Measurements from ENCODE around the gene GAS2L1. TPM values are rescaled to one million over a fixed set of nuclear protein-coding genes. Genes with fewer than 3 reads are reported as not detected.

GAS2L1 gene
- total RNA-seq, 1 donor from 2014 or later: not detected

DNA sequence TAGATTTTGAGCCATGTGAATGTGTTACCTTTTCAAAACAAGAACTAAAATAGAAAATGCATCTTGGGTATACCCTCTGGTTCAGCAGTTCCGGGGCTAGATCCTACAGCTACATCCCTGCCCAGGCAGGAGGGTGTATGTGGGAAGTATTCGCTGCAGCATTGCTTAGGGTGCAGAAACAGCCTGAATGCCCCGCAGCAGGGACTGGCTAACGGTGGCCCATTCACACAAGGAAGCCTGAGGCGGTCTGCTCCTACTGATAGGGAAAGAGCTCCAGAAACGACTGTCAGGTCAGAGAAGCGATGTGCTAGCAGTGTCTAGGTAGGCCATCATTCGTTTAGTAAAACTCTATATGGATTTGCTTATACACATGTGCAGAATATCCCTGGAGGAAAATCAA, 18.9 kb downstream of the GAS2L1 start:
- no peak overlapping the region for H3K27ac Mint-ChIP-seq
- ChIA-PET POLR2A (no interaction called here), CTCF (no interaction called here)
- H3K27me3 Mint-ChIP-seq: no peaks in the 10 kb centered on the region
- H3K4me3 Mint-ChIP-seq: no peak overlapping the region
- intact Hi-C loops (cut with micrococcal nuclease): no loop called here
- no peak for DNase-seq
- no peaks in the 10 kb centered on the region for H3K9me3 Mint-ChIP-seq
- ATAC-seq (ENCODE audit: low read depth): no peak
- TF ChIP-seq, protein P1, sequence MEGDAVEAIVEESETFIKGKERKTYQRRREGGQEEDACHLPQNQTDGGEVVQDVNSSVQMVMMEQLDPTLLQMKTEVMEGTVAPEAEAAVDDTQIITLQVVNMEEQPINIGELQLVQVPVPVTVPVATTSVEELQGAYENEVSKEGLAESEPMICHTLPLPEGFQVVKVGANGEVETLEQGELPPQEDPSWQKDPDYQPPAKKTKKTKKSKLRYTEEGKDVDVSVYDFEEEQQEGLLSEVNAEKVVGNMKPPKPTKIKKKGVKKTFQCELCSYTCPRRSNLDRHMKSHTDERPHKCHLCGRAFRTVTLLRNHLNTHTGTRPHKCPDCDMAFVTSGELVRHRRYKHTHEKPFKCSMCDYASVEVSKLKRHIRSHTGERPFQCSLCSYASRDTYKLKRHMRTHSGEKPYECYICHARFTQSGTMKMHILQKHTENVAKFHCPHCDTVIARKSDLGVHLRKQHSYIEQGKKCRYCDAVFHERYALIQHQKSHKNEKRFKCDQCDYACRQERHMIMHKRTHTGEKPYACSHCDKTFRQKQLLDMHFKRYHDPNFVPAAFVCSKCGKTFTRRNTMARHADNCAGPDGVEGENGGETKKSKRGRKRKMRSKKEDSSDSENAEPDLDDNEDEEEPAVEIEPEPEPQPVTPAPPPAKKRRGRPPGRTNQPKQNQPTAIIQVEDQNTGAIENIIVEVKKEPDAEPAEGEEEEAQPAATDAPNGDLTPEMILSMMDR (IDR thresholded peaks at IDR 0.05): no peak
- H3K36me3 Mint-ChIP-seq (ENCODE audit: low read depth): peaks cover 33% of the 10 kb centered on the region
- no peaks in the 10 kb centered on the region for H3K4me1 Mint-ChIP-seq

GRCh38 chr22:29325785-29326315, 19.4 kb downstream of the GAS2L1 start:
- DNase-seq: no peak
- TF ChIP-seq, protein P1 (IDR thresholded peaks at IDR 0.05): no peak
- POLR2A ChIA-PET: no interaction called here
- intact Hi-C loops (cut with micrococcal nuclease): no loop called here
- no peaks in the 10 kb centered on the region for H3K9me3 Mint-ChIP-seq
- H3K4me3 Mint-ChIP-seq: no peak overlapping the region
- peaks cover 37% of the 10 kb centered on the region for H3K36me3 Mint-ChIP-seq (ENCODE audit: low read depth)
- H3K27me3 Mint-ChIP-seq: no peaks in the 10 kb centered on the region
- H3K4me1 Mint-ChIP-seq: no peaks in the 10 kb centered on the region
- CTCF ChIA-PET: no interaction called here
- ATAC-seq (ENCODE audit: low read depth): no peak
- no peak overlapping the region for H3K27ac Mint-ChIP-seq

DNA sequence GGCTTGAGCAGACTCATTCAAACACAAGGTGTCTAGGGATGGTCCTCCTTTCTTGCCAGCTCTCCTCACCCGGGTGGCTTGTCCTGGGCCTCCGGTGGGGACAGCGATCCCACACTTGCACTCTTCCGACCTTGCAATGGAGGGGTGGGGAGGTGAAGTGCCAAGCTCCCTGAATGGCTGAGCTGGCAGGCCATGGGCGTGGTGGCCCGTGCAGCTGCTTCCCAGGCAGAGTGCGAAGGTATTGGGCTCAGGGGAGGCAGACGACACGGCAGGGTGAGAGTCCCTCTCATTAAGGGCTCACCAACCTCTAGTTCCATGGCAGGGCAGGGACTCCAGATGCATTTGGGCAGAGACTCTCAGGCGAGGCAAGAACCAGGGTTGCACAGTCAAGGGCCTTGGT, 20.0 kb downstream of the GAS2L1 start:
- H3K27ac Mint-ChIP-seq: no peak overlapping the region
- H3K9me3 Mint-ChIP-seq: no peaks in the 10 kb centered on the region
- POLR2A ChIA-PET: no interaction called here
- intact Hi-C loops (cut with micrococcal nuclease): no loop called here
- H3K4me1 Mint-ChIP-seq: no peaks in the 10 kb centered on the region
- TF ChIP-seq, protein P1 (IDR thresholded peaks at IDR 0.05): no peak
- DNase-seq (no peak), ATAC-seq (ENCODE audit: low read depth) (no peak)
- no peaks in the 10 kb centered on the region for H3K27me3 Mint-ChIP-seq
- H3K4me3 Mint-ChIP-seq: no peak overlapping the region
- H3K36me3 Mint-ChIP-seq (ENCODE audit: low read depth): peaks cover 43% of the 10 kb centered on the region
- CTCF ChIA-PET: no interaction called here

- intact Hi-C loops (cut with micrococcal nuclease): no loop called here
- POLR2A ChIA-PET: no interaction called here
- peaks cover 50% of the 10 kb centered on the region for H3K36me3 Mint-ChIP-seq (ENCODE audit: low read depth)
- H3K9me3 Mint-ChIP-seq: no peaks in the 10 kb centered on the region
- DNase-seq (no peak), ATAC-seq (ENCODE audit: low read depth) (no peak)
- no peak overlapping the region for H3K4me3 Mint-ChIP-seq
- no peaks in the 10 kb centered on the region for H3K27me3 Mint-ChIP-seq
- TF ChIP-seq, protein P1 (IDR thresholded peaks at IDR 0.05): no peak
- no peaks in the 10 kb centered on the region for H3K4me1 Mint-ChIP-seq
- CTCF ChIA-PET: no interaction called here
- H3K27ac Mint-ChIP-seq: no peak overlapping the region
Measured at GRCh38 chr22:29327089-29327764, 20.8 kb downstream of the GAS2L1 start.

DNA sequence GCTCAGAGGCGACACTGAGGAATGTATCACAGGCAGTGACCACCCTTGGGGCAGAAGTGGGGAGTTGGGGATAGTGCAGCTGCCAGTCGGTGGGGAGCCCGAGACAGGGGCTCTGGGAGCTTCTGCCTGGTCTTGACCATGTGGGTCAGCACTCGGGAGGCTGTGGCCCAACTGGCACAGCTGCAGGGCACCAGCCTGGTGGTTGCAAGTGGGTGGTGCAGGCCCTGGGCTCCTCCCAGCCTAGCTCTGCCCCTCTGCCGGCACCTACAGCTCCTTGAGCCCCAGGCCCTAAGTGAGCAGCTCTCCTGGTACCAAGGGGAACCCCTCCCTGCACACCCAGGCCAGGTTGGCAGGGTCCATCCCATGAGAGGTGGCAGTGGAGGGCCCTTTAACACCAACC, 21.6 kb downstream of the GAS2L1 start:
- ChIA-PET CTCF (no interaction called here), POLR2A (interaction anchor here (0.6 kb wide), 1 partner anchor 718 kb away, joined by 3 read pairs; no protein-coding TSS in a partner anchor)
- no peak for DNase-seq
- Mint-ChIP-seq H3K9me3 (no peaks in the 10 kb centered on the region), H3K27me3 (no peaks in the 10 kb centered on the region), H3K36me3 (ENCODE audit: low read depth) (peaks cover 55% of the 10 kb centered on the region), H3K4me3 (no peak overlapping the region), H3K4me1 (no peaks in the 10 kb centered on the region), H3K27ac (no peak overlapping the region)
- intact Hi-C loops (cut with micrococcal nuclease): no loop called here
- ATAC-seq (ENCODE audit: low read depth): no peak
- TF ChIP-seq, protein P1 (IDR thresholded peaks at IDR 0.05): no peak

Data from activated B cell treated with CpG ODN at 0.5 μM for 24 hours (primary cell).